ENCODE measurements around the gene TLR6.

Gene TLR6

DNA sequence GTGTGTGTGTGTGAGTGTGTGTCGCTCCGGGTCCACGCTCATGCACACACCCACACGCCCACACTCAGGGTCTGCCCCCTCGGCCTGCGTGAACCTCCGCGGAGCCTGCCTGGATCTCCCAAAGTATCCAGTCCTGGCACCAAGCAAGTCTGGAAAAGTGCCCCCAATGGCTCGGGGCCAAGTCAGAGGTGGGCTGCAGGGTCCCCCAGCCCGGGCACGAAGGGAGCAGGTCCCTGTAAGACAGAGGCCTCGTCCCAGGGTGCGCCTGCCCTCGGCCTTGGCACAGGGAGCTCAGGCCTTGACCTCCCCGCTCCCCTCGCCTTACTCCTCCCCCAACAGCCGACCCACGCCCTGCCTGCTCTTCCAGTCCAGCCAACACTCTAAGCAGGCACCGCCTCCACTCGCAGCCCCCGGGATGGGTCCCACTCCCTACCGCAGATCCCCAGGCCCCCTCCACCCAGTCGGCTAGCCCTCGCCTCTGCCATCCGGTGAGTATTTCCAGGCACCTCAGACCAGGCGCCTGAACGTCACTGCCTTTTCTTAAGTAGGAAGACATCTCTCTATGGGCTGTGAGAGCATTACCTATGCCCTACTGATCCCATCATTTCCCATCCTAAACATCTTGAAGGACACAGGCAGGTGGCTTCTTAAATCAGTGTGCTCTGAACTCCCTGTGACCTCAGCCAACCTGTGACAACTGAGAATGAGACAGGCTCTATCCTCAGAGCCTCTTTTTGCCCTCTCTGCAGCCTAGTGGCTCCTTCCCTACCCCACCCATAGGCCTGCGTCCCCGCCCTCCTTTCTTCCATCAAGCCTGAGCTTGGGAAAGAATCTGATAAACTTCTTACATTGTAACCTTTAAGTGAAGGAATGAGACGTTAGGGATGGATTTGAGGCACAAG is 11.7 kb upstream of the TLR6 start:
- peak; percentile 79 for DNase-seq (ENCODE audit: low spot score)

- DNase-seq (ENCODE audit: low spot score) = peak; percentile 93
Observed at GRCh38 chr4:38867478-38868058, 11.0 kb upstream of the TLR6 start, which contains the start of gene FAM114A1. TSS of gene FAM114A1 (plus strand) at chr4:38867806. CDS start at chr4:38878079, 10,273 bp downstream.

DNA sequence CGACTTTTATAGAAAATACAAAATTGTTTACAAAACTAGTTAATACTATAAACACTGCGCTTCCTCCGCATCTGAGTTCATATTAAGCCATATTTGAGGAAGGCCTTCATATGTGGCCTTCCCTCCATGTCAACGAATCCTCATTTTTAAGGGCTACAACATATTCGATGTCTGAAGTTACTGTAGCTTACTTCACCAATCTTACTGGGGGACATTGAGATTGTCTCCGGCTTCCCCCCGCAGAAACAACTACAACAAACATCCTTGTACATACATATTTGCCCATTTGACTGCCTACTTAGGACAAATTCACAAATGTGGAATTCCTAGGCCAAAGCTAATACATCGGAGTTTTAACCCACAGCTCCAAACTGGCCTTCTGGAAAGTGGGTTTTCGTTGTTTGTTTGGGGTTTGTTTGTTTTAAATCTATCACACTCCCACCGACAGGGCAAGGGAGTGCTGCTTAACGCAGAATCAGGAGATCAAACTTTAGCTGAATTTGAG is 10.4 kb upstream of the TLR6 start:
- DNase-seq (ENCODE audit: low spot score) = no peak

DNA sequence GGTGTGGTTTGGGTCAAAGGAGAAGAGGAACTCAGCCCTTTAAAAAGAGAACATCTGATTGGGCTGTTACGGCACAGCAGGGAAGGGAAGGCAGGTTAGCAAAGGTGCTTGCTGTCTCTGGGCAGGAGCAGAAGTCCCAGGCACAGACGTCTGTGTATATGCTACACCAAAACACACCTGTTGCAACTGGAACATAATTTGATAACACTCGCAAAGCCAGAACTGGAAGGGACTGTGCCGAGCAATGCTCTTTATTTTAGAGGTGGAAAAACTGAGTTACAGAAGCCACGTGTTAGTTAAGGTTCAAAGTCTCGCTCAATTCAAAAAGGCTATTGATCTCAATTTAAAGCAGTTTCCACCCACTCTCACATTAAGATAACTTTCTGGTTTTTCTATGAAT is 8.8 kb upstream of the TLR6 start:
- DNase-seq (ENCODE audit: low spot score) = no peak

DNA sequence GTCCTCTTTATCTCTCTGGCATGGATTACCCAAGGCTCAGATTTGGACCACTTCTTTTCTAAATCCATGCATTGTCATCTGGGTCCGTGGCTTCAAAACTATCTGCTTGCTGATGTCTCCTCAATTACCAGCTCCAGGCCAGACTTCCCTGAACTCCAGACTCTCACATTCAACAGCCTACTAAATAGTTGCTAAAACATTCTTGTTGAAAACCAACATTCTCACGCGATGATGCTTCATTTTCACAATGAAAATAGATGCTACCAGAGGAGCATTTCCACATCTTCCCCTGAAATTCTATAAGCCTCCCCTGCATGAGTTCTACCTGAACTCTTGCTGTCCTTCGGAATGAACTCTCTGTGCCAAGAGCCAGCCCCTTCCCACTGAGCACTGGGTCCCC is 5.2 kb upstream of the TLR6 start:
- DNase-seq (ENCODE audit: low spot score) = no peak

DNA sequence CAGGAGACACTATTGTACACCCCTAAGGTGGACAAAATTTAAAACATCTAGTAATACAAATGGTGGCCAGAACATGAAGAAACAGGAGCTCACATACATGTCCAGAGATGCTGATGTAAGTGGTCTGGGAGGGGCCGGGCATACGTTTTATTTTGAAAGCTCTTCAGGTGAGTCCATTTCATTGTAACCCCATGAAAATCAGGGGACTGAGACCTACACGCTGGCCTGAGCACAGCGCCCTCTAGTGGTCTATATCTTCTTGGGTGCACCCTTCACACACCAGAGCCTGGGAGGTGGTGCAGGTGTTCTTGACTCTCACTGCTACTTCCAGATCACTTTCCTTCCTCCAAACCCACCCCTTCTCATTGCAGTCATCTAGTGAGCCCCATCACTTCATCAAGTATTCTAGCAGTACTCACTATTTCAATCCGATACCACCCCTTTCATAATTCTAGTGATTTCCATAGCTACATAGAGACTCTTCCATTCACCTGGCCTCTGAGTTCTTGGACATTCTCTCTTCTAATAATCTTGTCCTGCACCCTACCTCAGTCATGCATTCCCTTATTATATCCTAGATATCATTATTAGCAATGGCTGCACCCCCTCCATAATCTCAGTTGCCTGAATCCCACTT is 4.3 kb upstream of the TLR6 start:
- DNase-seq (ENCODE audit: low spot score) = no peak

DNA sequence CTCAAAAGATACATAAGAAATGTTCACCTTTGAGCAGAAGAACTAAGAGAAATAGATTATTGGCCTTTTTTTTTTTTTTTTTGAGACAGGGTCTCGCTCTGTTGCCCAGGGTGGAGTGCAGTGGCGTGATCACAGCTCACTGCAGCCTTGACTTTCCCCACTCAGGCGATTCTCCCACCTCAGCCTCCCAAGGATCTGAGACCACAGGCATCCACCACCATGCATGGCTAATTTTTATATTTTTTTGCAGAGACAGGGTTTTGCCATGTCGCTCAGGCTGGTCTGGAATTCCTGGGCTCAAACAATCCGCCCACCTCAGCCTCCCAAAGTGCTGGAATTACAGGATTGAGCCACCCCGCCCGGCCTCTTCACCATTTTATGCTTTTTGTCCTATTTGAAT is 2.9 kb upstream of the TLR6 start:
- DNase-seq (ENCODE audit: low spot score) = no peak

GRCh38 chr4:38858097-38858420 is 1.4 kb upstream of the TLR6 start:
- no peak for DNase-seq (ENCODE audit: low spot score)

GRCh38 chr4:38857354-38858096 is 908 bp upstream of the TLR6 start:
- no peak for DNase-seq (ENCODE audit: low spot score)

- no peak for DNase-seq (ENCODE audit: low spot score)
Observed at GRCh38 chr4:38856046-38856445, 571 bp downstream of the TLR6 start.

DNA sequence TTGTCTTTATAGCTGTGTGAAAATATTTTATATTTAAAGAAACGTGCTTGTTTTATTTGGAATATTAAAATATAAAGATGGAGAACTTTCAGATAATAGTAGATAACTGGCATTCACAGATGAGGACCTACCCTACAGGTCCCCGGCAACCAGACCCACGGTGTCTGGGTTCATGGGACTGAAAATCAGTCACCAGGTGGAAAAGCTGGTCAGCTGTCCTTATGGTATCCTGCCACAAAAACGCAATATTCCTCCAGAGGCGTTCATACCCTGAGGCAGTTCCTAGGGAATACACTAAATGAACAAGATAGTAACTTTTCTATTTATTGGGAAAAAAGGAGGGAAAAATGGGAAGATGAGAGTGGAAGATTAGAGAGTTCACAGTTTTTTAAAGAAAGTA is 1.2 kb downstream of the TLR6 start:
- no peak for DNase-seq (ENCODE audit: low spot score)

DNA sequence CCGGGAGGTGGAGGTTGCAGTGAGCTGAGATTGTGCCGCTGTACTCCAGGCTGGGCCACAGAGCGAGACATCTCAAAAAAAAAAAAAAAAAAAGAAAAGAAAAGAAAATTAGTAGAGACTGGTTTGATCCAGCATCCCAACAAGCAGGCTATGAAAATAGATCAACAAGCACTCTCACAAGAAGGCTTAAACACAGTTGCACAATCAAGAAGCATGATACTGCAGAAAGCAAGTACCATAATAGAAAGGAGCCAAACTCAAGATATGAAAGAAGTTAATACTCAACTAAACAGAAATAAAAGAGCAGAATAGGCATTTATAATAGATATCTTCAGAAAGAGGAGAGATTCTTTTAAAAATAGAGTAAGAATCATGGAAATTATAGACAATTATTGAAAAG is 10.6 kb downstream of the TLR6 start:
- DNase-seq (ENCODE audit: low spot score) = no peak

DNA sequence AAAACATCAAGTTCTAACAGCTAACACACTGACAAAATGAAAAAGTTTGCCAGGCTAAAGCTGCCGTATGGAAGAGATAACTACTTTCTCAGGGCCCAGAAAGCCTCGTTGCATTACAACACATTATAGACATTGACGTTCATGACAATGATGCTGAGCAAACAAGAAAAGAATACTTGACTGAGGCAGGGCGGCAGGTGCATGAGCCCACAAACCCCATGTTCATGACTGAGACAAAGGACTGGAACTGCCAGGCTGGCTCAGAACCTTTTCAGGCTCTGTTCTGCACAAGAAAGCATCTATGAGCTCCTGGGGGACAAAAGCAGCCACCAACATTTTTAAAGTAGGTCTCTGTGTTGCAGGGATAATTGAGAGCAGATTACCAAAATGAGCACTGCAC is 13.6 kb downstream of the TLR6 start:
- no peak for DNase-seq (ENCODE audit: low spot score)

GRCh38 chr4:38837849-38838248 is 18.8 kb downstream of the TLR6 start:
- DNase-seq (ENCODE audit: low spot score) = no peak

DNA sequence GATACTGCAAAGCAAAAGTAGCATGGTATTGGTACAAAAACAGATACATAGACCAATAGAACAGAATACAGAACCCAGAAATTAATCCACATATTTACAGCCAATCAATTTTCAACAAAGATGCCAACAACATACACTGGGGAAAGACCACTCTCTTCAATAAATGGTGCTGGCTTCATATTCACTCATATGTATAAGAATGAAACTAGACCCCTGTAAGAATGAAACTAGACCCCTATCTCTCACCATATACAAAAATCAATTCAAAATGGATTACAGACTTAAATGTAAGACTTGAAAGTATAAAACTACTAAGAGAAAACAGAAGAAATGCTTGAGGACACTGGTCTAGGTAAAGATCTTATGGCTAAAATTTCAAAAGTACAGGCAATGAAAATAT is 19.3 kb downstream of the TLR6 start:
- DNase-seq (ENCODE audit: low spot score) = no peak

DNA sequence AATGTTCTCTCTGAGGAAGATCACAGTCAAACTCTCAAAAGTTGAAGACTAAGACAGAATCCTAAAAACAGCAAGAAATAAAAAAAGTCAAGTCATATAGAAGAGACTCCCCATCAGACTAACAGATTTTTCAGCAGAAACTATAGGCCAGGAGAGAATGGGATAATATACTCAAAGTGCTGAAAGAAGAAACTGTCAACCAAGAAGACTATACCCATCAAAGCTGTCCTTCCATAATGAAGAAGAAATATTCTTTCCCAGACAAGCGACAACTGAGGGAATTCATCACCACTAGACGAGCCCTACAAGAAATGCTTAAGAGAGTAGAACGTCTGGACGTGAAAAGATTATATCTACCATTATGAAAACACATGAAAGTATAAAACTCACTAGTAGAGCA is 22.0 kb downstream of the TLR6 start:
- no peak for DNase-seq (ENCODE audit: low spot score)

GRCh38 chr4:38832624-38833528 is 23.7 kb downstream of the TLR6 start:
- DNase-seq (ENCODE audit: low spot score) = no peak

DNA sequence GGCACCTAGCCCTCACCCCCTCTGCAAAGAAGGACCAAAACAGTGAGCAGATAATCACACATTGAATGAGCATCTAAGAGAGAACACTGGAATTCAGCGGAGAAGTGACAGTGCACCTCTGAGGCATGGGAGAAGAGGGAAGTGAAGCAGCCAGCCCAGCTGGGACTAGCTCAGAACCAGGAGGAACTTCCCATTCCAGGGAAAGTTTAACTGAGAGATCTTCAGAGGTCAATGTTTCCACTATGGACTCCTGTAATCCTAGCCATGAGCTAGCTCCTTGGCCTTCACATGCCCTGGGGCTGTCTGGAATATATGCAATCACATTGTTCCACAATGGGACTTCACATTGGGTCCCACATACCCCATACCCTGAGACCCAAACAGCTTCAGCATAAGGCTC is 24.4 kb downstream of the TLR6 start:
- DNase-seq (ENCODE audit: low spot score) = no peak

GRCh38 chr4:38831653-38832052 is 25.0 kb downstream of the TLR6 start:
- DNase-seq (ENCODE audit: low spot score) = no peak

DNA sequence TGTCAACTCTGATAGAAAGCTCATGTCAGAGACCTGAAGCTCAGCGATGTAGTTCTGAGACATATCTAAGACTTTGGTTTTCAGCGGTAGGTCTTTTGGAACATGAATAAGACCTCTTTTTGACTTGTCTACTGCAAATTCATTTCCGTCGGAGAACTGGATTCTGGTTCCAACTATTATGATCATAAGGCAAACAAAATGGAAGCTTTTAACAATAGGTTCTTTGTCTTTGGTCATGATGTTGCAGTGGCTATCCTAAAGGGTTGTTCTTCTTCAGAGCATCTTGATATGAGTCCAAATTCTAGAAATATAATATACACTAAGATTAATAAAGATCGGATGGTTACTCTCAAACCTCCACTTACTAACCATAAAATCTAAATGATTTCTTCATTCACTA is 27.4 kb downstream of the TLR6 start:
- DNase-seq (ENCODE audit: low spot score) = no peak

GRCh38 chr4:38823766-38824165 is 32.9 kb downstream of the TLR6 start:
- DNase-seq (ENCODE audit: low spot score) = no peak
